Endothelial cell (in vitro differentiated cells): ENCODE measurements around the gene RALGPS1. TPM values are rescaled to one million over a fixed set of nuclear protein-coding genes. Genes with fewer than 3 reads are reported as not detected.

Experiments used
- DNase-seq: peaks from one replicate; pipeline ENCODE4 v3.0.0; 2021; ENCODE audit warnings: low spot score
- H3K27ac Mint-ChIP-seq: one replicate; pipeline ENCODE4 v1.8.0; 2021; ENCODE audit warnings: mixed read lengths, inconsistent platforms; ENCODE audit not compliant: unreplicated experiment
- H3K27me3 Mint-ChIP-seq: one replicate; pipeline ENCODE4 v1.8.0; 2021; ENCODE audit warnings: mild to moderate bottlenecking, moderate library complexity, mixed read lengths, inconsistent platforms; ENCODE audit not compliant: unreplicated experiment
- H3K36me3 Mint-ChIP-seq: one replicate; pipeline ENCODE4 v1.8.0; 2021; ENCODE audit warnings: mild to moderate bottlenecking, low read depth, mixed read lengths, inconsistent platforms; ENCODE audit not compliant: unreplicated experiment
- H3K4me1 Mint-ChIP-seq: one replicate; pipeline ENCODE4 v1.8.0; 2021; ENCODE audit warnings: mild to moderate bottlenecking, mixed read lengths, inconsistent platforms; ENCODE audit not compliant: unreplicated experiment
- H3K4me3 Mint-ChIP-seq: one replicate; pipeline ENCODE4 v1.8.0; 2021; ENCODE audit warnings: mild to moderate bottlenecking, mixed read lengths, inconsistent platforms; ENCODE audit not compliant: unreplicated experiment
- H3K9me3 Mint-ChIP-seq: one replicate; pipeline ENCODE4 v1.8.0; 2021; ENCODE audit warnings: mixed read lengths, inconsistent platforms; ENCODE audit not compliant: unreplicated experiment
- total RNA-seq: library from RNA; stranded (reverse); fragmentation: NEBNext Ultra II Directional; extraction: Animal tissue kit (Norgen Biotek cat#: 25700); gene quantifications from one replicate; pipeline ENCODE4 v1.2.1, GENCODE V29; 2021; ENCODE audit not compliant: unreplicated experiment
- TF ChIP-seq, protein P1 (sequence below): fragments of 200-600 bp; sonication (generic); IDR thresholded peaks from one replicate; pipeline ENCODE4 v1.5.0; 2021; ENCODE audit warnings: antibody characterized with exemption; ENCODE audit not compliant: unreplicated experiment

RALGPS1 gene
- total RNA-seq, 1 donor from 2014 or later, result 6.4 TPM

- Mint-ChIP-seq H3K9me3 (no peaks in the 10 kb centered on the region), H3K27ac (no peak overlapping the region), H3K27me3 (peaks cover 3% of the 10 kb centered on the region), H3K4me3 (no peak overlapping the region), H3K36me3 (peaks cover 6% of the 10 kb centered on the region), H3K4me1 (no peaks in the 10 kb centered on the region)
- TF ChIP-seq, protein P1, sequence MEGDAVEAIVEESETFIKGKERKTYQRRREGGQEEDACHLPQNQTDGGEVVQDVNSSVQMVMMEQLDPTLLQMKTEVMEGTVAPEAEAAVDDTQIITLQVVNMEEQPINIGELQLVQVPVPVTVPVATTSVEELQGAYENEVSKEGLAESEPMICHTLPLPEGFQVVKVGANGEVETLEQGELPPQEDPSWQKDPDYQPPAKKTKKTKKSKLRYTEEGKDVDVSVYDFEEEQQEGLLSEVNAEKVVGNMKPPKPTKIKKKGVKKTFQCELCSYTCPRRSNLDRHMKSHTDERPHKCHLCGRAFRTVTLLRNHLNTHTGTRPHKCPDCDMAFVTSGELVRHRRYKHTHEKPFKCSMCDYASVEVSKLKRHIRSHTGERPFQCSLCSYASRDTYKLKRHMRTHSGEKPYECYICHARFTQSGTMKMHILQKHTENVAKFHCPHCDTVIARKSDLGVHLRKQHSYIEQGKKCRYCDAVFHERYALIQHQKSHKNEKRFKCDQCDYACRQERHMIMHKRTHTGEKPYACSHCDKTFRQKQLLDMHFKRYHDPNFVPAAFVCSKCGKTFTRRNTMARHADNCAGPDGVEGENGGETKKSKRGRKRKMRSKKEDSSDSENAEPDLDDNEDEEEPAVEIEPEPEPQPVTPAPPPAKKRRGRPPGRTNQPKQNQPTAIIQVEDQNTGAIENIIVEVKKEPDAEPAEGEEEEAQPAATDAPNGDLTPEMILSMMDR, result no peak
- no peak for DNase-seq
Measured at GRCh38 chr9:126989847-126990842, 75.6 kb downstream of the RALGPS1 start.

- H3K9me3 Mint-ChIP-seq, result no peaks in the 10 kb centered on the region
- H3K36me3 Mint-ChIP-seq, result peaks cover 6% of the 10 kb centered on the region
- peaks cover 1% of the 10 kb centered on the region for H3K27me3 Mint-ChIP-seq
- no peaks in the 10 kb centered on the region for H3K4me1 Mint-ChIP-seq
- H3K27ac Mint-ChIP-seq, result no peak overlapping the region
- DNase-seq, result no peak
- H3K4me3 Mint-ChIP-seq, result no peak overlapping the region
- TF ChIP-seq, protein P1, result no peak
Measured at GRCh38 chr9:126991183-126991582, 76.6 kb downstream of the RALGPS1 start.

- Mint-ChIP-seq H3K4me3 (no peak overlapping the region), H3K27me3 (peaks cover 1% of the 10 kb centered on the region), H3K9me3 (no peaks in the 10 kb centered on the region), H3K4me1 (no peaks in the 10 kb centered on the region), H3K27ac (no peak overlapping the region), H3K36me3 (peaks cover 6% of the 10 kb centered on the region)
- TF ChIP-seq, protein P1, result no peak
- DNase-seq, result no peak
Measured at GRCh38 chr9:126992427-126992826, 77.8 kb downstream of the RALGPS1 start.

GRCh38 chr9:126999315-127000068 is 84.9 kb downstream of the RALGPS1 start:
- Mint-ChIP-seq H3K27ac (no peak overlapping the region), H3K9me3 (no peaks in the 10 kb centered on the region), H3K27me3 (peaks cover 1% of the 10 kb centered on the region), H3K36me3 (no peaks in the 10 kb centered on the region), H3K4me1 (no peaks in the 10 kb centered on the region), H3K4me3 (no peak overlapping the region)
- TF ChIP-seq, protein P1, result no peak
- DNase-seq, result no peak
